22Rv1 (cell line): Measurements from ENCODE around the gene FCRLB.

Source experiments
- ZFX ChIP-seq: fragments of 450-650 bp; IDR thresholded peaks from 2 replicates; pipeline ENCODE4 v1.6.1; 2017; ENCODE audit warnings: antibody characterized with exemption, borderline replicate concordance
- TF ChIP-seq, protein P1 (sequence below): fragments of 450-650 bp; IDR thresholded peaks from 2 replicates; pipeline ENCODE4 v1.5.1; 2017; ENCODE audit warnings: mild to moderate bottlenecking

DNA sequence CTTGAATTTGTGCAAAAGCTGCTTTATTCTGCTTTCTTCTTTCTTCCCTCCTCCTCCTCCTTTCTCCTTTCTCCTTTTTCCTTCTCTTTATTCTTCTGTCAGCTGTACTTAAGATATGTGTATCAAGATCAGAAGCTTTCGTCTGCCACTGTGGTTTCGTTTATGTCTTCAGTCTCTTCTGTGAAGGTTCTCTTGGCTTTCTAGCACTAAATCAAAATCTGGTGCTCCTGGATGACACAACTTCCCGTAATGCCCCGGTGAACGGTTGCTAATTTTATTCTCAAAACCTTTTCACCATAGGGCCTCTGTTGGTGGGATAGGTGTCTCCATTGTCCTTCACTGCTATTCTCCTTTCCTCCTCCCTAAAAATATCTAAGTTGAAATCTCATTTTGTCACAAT, 49.8 kb downstream of the FCRLB start:
- TF ChIP-seq, protein P1, sequence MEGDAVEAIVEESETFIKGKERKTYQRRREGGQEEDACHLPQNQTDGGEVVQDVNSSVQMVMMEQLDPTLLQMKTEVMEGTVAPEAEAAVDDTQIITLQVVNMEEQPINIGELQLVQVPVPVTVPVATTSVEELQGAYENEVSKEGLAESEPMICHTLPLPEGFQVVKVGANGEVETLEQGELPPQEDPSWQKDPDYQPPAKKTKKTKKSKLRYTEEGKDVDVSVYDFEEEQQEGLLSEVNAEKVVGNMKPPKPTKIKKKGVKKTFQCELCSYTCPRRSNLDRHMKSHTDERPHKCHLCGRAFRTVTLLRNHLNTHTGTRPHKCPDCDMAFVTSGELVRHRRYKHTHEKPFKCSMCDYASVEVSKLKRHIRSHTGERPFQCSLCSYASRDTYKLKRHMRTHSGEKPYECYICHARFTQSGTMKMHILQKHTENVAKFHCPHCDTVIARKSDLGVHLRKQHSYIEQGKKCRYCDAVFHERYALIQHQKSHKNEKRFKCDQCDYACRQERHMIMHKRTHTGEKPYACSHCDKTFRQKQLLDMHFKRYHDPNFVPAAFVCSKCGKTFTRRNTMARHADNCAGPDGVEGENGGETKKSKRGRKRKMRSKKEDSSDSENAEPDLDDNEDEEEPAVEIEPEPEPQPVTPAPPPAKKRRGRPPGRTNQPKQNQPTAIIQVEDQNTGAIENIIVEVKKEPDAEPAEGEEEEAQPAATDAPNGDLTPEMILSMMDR: no peak
- no peak for TF ChIP-seq ZFX
